ENCODE results near the gene IL17A.
A peak's percentile ranks its signal among the peaks of the same experiment; 100 is the strongest.
"Not testable (repeated sequence)": the region's sequence is repeated elsewhere in the genome, so short reads cannot be mapped to it uniquely, and the experiment has no call there.

The IL17A gene

GRCh38 chr6:52164319-52165094, 21.7 kb upstream of the IL17A start:
- DNase-seq: no peak

DNA sequence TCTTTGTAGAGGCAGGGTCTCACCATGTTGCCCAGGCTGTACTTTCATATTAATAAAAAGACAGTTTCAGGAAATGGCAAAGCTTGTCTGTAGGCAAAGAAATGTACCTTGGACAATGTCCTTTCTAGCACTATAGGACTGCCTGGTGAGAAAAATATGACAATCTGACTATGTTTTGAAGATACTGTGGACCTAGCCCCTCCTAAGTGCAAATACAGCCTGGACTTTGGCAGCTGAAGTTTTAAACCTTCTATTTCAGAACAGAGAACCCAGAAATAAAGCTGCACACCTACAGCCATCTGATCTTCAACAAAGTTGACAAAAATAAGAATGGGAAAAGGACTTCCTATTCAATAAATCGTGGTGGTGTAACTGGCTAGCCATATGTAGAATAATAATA, 18.9 kb upstream of the IL17A start:
- no peak for DNase-seq

DNA sequence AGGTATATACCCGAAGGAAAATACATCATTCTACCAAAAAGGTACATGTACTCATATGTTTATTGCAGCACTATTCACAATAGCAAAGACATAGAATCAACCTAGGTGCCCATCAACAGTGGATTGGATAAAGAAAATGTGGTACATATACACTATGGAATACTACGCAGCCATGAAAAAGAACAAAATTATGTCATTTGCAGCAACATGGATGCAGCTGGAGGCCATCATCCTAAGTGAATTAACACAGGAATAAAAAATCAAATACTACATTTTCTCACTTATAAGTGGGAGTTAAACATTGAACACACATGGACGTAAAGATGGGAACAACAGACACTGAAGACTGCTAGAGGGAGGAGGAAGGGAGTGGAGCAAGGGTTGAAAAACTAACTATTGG, 17.8 kb upstream of the IL17A start:
- not testable (repeated sequence) for DNase-seq

- no peak for DNase-seq
Observed at GRCh38 chr6:52174118-52174517, 12.1 kb upstream of the IL17A start.

- peak; percentile 13 for DNase-seq
Observed at GRCh38 chr6:52176550-52176949, 9.6 kb upstream of the IL17A start.

GRCh38 chr6:52177961-52178360, 8.2 kb upstream of the IL17A start:
- DNase-seq: no peak

GRCh38 chr6:52180787-52181558, 5.2 kb upstream of the IL17A start:
- no peak for DNase-seq

DNA sequence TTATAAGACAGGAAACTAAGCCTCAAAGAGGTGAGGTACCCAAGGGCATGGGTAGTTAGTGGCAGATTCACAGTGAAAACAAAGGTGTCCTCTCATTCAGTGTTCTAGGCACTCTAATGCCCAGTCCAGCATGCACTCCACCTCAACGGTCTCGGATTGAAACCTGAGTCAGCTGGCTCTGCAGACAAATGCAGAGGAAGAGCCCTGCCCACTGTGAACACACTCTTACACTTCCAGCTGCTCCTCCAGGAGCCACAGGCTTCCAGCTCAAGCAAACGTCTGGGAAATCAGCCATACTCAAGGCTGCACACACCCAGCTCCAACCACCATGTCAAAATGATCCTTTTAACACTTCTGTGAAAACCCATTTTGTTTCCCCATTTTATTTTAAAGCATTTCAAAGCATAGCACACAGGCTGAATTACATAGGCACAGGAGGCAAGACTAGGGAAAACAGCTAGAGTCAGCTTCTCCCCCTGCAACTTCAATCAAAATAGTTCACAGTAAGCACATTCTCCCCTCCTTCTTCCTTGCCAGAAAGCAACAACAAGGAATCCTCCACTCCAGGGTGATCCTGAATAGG, 3.0 kb upstream of the IL17A start:
- DNase-seq: no peak

- DNase-seq: no peak
Observed at GRCh38 chr6:52186480-52186879, 305 bp downstream of the IL17A start.

DNA sequence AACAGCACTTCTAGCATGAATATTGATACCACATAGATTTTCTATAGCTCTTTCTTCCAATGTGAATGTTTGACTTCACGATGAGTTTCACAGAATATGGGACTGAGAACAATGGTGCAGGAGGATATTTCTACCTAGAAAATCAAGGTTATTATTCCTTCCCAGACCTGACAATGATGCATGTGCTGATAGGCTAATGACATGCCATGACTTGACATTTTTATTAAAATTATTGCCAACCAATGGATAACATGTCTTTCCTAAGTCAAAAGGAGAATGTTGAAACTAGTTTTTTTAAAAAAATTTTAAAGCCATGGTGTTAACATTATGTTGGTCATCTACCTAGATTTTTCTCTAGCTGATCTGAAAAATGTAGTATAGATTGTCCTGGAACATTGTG, 923 bp downstream of the IL17A start:
- DNase-seq: no peak

DNA sequence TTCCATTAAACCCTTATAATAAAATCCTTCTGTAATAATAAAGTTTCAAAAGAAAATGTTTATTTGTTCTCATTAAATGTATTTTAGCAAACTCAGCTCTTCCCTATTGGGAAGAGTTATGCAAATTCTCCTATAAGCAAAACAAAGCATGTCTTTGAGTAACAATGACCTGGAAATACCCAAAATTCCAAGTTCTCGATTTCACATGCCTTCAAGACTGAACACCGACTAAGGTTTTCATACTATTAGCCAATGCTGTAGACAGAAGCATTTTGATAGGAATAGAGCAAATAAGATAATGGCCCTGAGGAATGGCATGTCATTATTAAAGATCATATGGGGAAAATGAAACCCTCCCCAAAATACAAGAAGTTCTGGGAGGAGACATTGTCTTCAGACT, 3.8 kb downstream of the IL17A start:
- DNase-seq: no peak

DNA sequence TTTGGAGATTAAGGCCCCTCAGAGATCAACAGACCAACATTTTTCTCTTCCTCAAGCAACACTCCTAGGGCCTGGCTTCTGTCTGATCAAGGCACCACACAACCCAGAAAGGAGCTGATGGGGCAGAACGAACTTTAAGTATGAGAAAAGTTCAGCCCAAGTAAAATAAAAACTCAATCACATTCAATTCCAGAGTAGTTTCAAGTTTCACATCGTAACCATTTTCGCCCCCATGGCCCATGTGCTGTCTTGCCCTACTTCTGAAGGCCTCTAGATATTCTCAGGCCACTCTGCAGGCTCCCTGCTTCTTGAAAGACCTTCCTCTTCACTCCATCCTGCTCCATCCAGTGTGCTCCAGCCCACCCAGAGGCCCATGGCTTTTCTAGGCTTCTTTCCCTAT, 4.2 kb downstream of the IL17A start:
- no peak for DNase-seq

GRCh38 chr6:52191824-52192223, 5.6 kb downstream of the IL17A start:
- DNase-seq: no peak

GRCh38 chr6:52195886-52196285, 9.7 kb downstream of the IL17A start:
- DNase-seq: no peak

DNA sequence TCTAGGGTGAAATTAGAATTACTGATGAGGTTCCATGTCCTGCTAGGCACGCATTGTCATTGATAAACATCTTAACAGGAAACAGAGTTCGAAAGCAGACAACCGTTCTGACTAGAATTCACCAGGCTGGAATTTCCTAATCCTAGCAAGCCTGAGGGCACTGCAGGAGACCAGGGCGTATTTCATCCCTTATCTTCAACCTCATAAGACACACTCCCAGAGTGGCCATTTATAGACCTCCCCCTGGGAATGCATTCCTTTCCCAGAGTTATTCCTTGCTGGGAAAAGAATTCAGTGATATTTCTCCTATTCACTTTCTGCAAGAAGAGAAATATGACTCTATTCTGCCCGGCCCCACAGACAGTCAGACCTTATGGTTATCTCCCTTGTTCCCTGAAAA, 13.9 kb downstream of the IL17A start:
- DNase-seq: not testable (repeated sequence)

DNA sequence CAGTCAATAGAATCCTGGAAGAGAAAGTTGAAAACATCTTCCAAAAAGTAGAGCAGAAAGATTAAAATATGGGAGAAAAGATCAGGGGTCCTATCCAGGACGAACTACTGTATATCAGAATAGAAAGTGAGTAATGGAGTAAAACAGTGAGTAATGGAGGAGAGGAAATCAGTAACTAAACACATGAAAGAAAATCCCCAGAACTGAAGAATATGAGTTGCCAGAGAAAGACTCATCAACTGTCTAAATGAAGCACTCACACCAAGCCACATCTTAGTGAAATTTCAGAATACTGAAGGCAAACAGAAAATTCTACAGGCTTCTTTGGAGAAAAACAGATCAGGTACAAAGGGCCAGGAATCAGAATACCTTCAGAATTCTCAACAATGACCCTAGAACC, 14.9 kb downstream of the IL17A start:
- DNase-seq: no peak

DNA sequence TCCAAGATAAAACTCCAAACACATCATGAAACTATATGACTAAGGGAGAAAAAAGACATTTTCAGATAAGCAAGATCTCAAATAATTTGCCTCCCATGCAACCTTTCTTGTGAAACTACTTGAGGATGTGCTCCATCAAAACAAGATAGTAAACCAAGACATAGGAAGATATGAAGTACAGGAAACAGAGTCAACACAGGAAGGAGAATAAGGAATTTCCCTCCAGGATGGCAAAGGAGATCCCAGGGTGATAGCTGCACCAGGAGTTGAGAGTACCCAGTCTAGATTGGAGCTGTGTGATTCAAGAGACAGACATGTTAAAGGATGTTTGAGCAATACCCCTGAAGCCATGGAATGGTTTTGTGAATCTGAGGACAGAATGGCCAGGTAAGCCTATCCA, 15.3 kb downstream of the IL17A start:
- no peak for DNase-seq

GRCh38 chr6:52207066-52207465, 20.9 kb downstream of the IL17A start:
- DNase-seq: no peak

GRCh38 chr6:52208612-52209011, 22.4 kb downstream of the IL17A start:
- no peak for DNase-seq

GRCh38 chr6:52209770-52210169, 23.6 kb downstream of the IL17A start:
- no peak for DNase-seq

DNA sequence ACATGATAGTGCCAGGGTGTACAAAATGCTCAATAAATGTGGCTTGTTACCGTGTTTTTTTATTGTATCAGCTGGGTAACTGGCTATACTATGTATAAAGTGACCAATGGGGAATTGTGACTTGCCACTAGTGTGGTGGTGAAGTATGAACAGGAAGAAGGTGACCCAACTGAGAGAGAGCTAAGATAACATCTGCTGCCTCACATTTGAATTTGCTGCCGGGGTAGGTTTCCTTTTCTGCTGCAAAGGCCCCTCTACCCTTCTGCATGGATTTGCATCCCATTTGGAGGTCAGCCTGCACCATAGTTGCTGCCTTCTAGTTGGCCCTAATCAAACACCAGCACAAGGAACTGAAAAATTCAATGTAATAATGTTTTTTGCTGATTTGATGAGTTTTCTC, 24.1 kb downstream of the IL17A start:
- no peak for DNase-seq

- peak; percentile 15 for DNase-seq
Observed at GRCh38 chr6:52213127-52213526, 27.0 kb downstream of the IL17A start.

GRCh38 chr6:52215787-52216186, 29.6 kb downstream of the IL17A start:
- no peak for DNase-seq

- no peak for DNase-seq
Observed at GRCh38 chr6:52216932-52217575, 30.9 kb downstream of the IL17A start.
